GM18873 (cell line): ENCODE measurements around the gene OR7G3.

Experiments
- ATAC-seq: cut with Tn5 transposase; IDR thresholded peaks from one replicate; pipeline ENCODE4 v1.9.1; 2021; ENCODE audit warnings: mild to moderate bottlenecking, moderate library complexity, moderate number of reproducible peaks; ENCODE audit not compliant: unreplicated experiment, low FRiP score

OR7G3 gene

DNA sequence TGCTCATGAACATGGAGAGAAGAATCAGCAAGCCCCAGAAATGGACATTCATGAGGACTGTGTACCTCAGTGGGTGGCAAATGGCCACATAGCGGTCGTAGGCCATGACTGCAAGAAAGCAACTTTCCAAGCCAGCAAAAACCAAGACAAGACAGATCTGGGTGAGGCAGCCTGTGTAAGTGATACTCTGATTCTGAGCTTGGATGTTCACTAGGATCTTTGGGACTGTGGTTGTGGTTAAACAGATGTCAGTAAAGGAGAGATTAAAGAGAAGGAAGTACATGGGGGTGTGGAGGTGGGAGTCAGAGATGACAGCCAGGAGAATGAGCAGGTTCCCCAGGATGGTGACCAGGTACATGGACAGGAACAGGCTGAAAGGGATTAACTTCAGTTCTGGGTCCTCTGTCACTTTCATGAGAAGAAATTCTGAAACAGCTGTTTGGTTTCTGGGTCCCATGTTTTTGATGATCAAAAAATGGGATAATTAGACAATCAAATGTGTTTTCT lies 11.4 kb downstream of the OR7G3 start, which contains the start of gene OR7G1:
OR7G1 (minus strand) TSS at position 457 of the 507 bp plus-strand sequence; CDS start at position 457, 0 bp downstream.
- ATAC-seq, result no peak

DNA sequence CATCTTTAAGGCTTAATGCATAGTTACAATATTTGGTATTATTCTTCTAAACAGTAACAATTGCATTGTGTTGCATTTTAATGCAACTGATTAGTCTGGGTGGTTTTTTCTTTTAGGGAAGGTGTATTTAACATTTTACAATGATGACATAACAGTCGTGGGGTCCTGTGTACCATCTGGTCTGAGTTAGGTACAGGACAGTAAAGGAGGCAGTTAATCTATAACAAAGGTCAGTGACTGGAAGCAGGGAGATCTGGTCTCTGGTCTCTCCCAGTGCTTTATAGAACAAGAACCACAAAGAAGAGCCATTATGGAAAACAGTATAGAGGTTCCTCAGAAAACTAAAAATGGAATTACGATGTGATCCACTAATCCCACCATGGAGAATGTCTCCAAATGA lies 16.8 kb downstream of the OR7G3 start:
- ATAC-seq, result no peak

DNA sequence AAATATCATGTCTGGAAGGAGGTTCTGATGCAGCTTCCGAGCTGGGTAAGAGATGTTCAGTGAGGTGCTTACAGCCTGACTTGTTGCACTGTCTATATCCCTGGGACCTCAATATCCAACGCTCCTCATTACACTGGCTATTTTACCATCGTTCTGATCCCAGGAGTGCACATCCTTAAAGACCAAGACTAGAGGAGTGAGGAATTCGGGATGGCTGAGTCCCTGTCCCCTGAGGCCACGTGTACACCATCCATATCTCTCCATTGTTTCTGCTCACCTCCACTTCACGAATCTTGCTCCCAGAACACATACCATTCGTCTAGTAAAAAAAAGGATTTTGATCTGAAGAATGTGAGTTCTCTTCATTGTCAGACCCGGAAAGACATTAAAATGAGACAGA lies 19.4 kb downstream of the OR7G3 start, which contains the start of gene OR7G2:
OR7G2 (minus strand) TSS at position 101 of the 400 bp plus-strand sequence. CDS start 4,232 bp downstream, outside the sequence.
- ATAC-seq, result no peak

DNA sequence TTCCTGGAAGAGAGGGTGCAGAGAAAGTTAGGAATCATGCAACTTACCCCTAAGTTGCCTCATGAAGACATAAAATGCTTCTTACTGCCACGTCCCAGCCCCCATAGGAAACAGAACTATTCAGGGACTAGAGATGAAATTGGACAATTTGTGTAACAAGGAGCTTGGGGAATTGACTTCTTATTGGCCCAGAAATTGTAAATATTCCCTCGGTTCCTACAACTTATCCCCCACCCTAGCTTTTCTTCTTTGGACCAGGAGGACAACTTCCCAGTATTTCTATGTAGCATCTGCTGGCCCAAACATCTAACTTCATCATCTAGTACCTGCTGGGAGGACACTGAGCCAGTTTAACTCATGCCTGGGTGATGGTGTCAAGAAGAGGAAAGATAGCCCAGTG lies 40.0 kb downstream of the OR7G3 start, which contains the start of gene OR1M1:
OR1M1 (plus strand) TSS at position 301 of the 400 bp plus-strand sequence. CDS start 6,184 bp downstream, outside the sequence.
- ATAC-seq, result no peak

DNA sequence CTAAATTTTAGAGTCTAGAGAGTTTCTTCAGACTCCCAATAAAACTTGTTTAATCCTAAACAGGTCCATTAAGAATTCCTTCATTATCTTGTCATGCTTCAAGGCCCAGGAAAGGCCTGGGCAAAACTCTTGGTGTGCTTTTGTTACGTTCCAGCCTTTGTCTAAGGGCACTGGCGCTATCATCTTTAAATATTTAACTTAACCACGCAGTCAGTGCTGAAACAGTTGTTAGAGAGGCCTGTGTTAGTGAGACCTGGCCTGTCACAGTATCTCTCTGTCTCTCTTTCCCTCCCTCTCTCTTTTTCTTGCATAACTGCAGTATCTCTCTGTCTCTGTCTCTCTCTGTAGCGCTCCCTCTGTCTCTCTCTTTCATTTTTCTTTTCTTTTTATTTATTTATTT lies 48.1 kb downstream of the OR7G3 start:
- ATAC-seq, result no peak

DNA sequence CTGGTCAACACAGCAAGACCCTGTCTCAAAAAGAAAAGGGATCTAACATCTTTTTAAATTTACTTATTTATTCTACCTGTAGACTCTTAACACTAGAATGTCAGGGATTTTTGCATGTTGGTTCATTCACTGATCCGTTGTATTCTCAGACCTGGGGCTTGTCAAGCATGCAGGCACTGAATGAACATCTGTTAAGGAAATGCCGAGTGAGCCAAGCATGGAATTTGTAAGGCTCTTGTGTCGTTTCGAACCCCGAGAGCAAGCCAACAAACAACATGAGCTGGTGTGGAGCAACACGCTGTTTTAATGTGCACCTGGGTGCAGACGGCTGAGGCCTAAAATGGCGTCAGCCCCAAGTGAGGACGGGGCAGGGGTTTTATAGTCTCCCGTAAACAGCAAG lies 49.8 kb downstream of the OR7G3 start:
- no peak for ATAC-seq
